GM21786 (cell line): ENCODE results near the gene WASF3.

Experiments
- ATAC-seq: cut with Tn5 transposase; IDR thresholded peaks from one replicate; pipeline ENCODE4 v1.9.1; 2021; ENCODE audit not compliant: unreplicated experiment

WASF3 gene

GRCh38 chr13:26585136-26585535, 27.7 kb downstream of the WASF3 start:
- ATAC-seq = no peak

DNA sequence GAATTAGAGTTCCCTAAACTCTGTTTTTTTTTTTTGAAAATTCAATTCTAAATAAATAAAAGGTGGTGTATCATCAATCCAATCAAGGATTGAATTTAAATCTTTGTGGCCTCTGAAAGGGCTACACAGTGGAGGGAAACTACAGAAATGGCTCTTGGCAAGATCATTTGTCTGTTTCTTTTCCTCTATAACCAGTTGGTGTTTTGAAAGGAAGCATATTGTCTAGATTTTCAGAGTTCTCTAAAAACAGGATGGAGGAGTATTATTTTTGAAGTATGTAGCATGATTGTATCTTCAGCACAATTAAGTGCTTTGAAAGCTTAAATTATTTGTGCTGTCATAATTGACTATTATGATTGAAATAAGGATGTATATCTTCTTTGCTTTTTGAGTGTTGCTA, 29.8 kb downstream of the WASF3 start:
- ATAC-seq = no peak

DNA sequence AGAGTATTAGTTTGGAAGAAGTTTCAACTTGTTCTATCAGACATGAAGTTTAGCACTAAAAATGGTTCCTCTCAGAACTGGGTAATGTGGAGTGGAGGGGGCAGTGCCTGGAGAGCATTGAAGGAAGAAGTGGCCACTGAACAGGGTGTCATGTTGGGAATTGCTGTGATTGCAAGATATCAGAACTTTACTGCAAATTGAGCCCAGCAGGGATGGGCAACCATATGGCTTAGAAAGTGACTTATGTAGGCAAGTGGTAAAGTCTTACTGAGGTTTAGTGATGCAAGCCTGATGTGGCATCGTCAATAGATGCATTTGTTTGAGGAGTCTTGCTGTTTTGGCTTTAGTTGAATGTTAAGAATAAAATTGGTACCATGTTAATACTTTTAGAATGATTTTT, 31.7 kb downstream of the WASF3 start:
- no peak for ATAC-seq

- no peak for ATAC-seq
Observed at GRCh38 chr13:26589754-26590153, 32.3 kb downstream of the WASF3 start.

DNA sequence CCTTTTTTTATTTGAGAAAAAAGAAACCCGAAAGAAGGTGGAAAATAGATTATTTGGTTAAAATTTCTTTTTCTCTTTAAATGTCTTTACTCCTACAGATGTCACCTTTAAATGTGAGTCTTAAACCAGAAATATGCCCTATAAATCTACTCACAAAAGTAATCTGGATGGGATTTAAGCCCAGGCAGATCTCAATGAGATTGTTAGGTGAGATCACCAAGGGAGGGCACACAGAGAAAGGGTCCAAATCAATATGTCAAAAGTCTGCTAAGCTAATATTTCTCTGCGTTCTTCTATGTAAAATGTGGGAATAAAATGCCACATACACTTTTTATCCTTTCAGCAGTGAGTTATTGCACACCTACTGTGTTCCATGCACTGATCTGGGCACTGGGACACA, 32.9 kb downstream of the WASF3 start:
- ATAC-seq = no peak

DNA sequence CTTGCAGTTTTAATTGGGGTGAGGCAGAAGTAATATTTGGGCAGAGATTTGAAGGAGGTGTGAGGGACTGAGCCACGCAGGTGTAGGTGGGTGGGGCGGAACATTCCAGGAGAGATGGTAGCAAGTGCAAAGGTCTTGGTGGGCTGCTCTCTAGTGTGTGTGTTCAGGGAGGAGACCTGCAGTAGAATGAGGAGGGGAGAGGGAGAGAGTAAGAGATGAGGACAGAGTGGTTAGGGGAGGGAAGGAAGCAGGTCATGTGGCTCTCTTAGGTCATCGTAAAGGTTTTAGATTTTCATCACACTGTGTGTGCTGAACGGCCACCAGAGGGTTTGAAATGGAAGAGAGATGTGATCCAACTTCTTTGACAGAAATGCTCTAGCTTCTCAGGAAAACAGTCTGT, 33.5 kb downstream of the WASF3 start:
- ATAC-seq = no peak

DNA sequence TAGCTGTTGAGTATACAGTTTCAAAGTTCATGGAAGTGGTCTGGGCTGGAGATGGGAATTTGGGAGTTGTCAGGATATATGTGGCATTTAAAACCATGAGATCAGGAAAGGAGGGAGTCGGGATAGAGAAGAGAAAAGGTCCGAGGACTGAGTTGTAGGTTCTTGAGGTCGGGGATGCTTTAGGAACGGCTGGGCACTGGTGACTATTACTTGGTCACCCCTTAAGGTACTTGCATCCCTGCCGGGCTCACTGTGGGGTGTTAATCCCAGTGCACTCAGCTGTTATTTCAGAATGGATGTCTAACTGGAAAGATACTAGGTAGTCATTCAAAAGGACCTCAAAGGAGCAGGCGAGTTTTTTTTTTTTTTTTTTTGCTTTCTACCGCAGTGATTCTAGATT, 34.2 kb downstream of the WASF3 start:
- ATAC-seq = no peak

GRCh38 chr13:26593661-26594060, 36.2 kb downstream of the WASF3 start:
- ATAC-seq = no peak

GRCh38 chr13:26594363-26594762, 36.9 kb downstream of the WASF3 start:
- no peak for ATAC-seq

DNA sequence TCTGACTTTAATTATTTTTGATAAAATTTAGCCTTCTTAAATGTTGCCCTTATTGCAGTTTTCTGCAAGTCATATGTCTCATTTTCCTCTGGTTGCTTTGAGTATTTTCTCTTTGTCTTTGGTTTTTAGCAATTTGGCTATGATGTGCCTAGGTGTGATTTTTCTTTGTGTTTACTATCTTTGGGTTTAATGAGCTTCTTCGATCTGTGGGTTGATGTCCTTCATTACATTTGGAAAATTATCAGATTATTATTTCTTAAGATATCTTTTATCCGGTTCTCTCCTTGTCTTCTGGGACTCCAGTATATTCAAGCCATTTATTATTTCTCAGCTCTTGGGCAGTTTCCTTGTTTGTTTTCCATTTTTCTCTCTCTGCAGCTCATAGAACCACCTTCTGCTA, 39.0 kb downstream of the WASF3 start:
- ATAC-seq = no peak

GRCh38 chr13:26599403-26599802, 41.9 kb downstream of the WASF3 start:
- no peak for ATAC-seq

DNA sequence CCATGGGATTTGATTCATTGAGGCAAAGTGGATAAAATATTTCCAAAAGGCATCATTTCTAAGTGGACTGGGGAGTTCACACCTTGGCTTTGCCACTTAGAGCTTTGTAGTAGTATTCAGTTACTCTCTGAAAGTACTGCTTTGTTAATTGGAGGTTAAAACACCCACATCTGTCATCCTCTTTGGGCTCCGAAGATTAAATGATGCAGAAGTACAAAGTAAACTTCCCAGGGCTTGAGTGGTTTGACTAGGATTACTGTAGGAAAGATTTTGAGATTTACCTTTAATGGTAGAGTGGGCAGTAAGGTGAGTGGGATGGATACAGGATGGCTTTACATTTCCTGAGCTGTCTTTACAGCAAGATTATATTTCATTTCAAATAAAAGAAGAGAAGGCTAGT, 42.4 kb downstream of the WASF3 start:
- ATAC-seq = no peak

- ATAC-seq = no peak
Observed at GRCh38 chr13:26600343-26600742, 42.9 kb downstream of the WASF3 start.

- ATAC-seq = peak; percentile 50
Observed at GRCh38 chr13:26601669-26602068, 44.2 kb downstream of the WASF3 start.

DNA sequence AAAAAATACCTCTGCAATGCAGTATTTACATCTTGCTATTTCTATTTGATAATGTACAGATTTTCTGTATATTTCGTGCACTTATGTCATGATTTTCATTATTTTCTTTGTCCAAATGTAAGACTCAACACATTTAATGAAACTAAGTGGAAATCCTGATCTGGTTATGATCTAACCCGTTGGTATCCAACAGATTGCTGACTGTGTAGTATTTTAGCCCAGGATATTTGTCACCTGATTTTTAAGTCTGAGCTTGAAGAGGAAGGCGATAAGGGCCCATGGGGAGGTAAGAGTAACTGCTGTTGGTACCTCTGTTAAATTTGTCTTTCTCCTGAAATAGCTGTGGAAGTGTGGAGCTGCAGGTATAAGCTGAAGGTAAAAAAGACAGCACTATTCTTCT, 45.3 kb downstream of the WASF3 start:
- no peak for ATAC-seq

DNA sequence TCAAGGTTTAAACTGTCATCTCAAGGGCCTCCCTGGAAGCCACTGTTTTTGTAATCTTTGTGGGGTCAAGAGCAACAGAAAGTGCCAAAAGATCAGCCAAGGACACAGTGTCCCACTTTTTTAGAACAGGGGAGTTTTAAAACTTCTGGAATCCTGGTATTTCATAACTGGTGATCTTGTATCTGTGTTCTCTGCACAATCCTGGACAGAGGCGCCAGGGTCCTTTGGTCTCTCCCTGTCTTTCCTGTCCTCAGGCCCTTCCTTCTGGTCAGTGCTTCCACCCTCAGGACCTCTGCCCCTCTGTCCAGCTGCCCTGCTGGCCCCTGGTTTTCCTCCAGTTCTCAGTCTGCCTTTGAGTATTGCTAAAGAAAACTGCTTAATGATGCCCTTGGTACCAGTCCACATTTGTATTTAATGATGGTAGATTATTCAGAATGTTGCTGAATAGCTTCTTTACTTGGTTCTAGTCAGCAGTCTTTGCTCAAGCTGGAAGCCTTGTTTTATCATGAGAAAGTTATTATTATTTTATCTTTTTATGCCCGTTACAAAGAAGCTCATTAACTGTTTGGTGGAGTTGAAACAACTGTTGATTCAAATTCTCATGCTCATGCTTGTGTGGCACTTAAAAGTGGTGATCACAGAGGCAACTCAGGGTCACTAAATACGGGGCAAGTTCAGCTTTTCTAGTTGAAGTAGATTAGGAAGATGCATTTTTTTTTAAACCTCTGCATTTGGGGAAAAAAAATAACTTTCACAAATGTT, 47.5 kb downstream of the WASF3 start:
- ATAC-seq = no peak

DNA sequence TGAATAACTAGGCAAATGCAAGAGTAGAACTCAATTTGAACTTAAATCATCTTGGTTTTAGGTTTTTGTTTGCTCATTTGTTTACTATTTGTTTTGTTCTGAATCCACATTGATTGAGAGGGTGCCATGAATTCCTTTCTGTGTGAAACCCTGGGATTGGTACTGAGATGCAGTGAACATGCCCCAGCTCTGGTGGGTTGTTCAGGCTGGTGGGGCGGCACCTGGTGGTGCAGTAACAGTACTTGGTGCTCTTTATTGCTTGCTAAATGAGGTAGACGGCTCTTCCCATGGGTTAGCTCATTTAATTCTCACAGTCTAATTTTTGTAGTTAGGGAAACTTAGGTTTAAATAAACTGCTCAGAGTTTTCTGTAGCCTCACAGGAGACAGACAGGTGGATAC, 48.4 kb downstream of the WASF3 start:
- ATAC-seq = no peak

DNA sequence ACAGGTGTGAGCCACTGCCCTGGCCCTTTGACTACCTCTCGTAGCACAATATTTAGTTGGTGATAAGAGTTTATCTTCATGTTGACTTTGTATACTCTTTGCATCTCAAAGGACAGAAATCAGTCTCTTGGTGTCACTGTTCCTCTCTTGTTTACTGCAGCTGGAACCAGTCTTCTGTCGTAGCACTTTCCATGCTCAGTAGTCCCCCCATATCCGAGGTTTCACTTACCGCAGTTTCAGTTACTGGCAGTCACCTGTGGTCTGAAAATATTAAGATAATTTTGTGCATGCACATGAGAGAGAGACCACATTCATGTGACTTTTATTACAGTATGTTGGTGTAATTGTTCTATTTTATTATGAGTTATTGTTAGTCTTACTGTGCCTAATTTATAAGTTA, 49.1 kb downstream of the WASF3 start:
- no peak for ATAC-seq

DNA sequence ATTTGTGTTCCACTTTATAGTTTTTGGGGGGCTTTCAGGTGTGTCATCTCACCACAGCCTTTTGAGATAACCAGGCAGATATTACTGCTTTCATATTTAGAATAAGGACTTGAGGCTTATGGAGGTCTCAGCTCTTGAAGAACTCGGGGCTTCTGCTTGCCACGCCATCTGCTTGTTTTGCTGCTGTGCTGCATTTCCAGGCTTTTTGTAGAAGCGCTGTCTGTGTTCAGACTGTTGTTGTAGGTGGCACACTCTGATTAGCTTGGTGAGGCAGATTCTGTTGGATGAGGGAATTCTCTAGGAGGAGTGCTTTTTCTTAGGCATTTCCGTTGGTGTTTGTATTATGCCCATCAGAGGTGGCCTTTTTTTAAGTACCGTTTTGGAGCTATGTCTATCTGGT, 57.2 kb downstream of the WASF3 start:
- no peak for ATAC-seq

- no peak for ATAC-seq
Observed at GRCh38 chr13:26616126-26616525, 58.6 kb downstream of the WASF3 start.

- ATAC-seq = no peak
Observed at GRCh38 chr13:26618726-26619125, 61.2 kb downstream of the WASF3 start.

DNA sequence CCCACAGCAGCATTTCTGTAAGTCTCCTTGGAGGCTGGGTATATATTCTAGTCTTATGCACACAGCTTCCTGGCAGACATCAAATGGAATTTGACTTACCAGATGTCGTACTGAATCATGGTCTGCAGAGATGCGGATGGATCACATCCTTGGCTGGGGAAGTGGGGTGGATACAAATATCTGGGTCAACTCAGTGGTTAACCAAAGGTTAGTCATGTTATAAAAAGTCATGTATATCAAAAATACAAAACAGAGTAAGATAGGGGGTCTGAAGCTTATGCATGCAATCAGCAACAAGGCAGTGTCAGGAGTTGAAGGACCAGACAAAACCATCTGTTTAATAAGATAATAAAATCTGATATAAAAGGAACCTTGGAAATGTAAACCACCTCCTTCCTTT, 61.9 kb downstream of the WASF3 start:
- no peak for ATAC-seq

- no peak for ATAC-seq
Observed at GRCh38 chr13:26621731-26622401, 64.4 kb downstream of the WASF3 start.
